ENCODE results near the gene COX7A2L.

Gene COX7A2L

GRCh38 chr2:42340938-42341636 lies 19.9 kb downstream of the COX7A2L start:
- H3K4me3 ChIP-seq (ENCODE audit: low read depth, low read length, poor library complexity, severe bottlenecking): no peak overlapping the region
- H3K9me3 ChIP-seq (ENCODE audit: low read length): no peaks in the 10 kb centered on the region
- no peaks in the 10 kb centered on the region for H3K9me2 ChIP-seq (ENCODE audit: low read depth, low read length)
- peaks cover 49% of the 10 kb centered on the region for H3K36me3 ChIP-seq (ENCODE audit: insufficient read depth, low read length)
- no peaks in the 10 kb centered on the region for H3K79me2 ChIP-seq (ENCODE audit: insufficient read depth, low read length)
- H2AFZ ChIP-seq (ENCODE audit: low read length): no peak overlapping the region
- no peaks in the 10 kb centered on the region for H4K20me1 ChIP-seq (ENCODE audit: insufficient read depth, low read length)
- H3F3A ChIP-seq (ENCODE audit: insufficient read depth, low read length): no peaks in the 10 kb centered on the region
- H3K4me1 ChIP-seq (ENCODE audit: insufficient read depth, low read length, severe bottlenecking): no peaks in the 10 kb centered on the region
- no peak overlapping the region for H3K27ac ChIP-seq (ENCODE audit: low read depth, low read length, poor library complexity, severe bottlenecking)
- H3K4me2 ChIP-seq (ENCODE audit: low read length): no peak overlapping the region
- no peaks in the 10 kb centered on the region for H3K27me3 ChIP-seq (ENCODE audit: insufficient read depth, low read length)
- no peak for TF ChIP-seq EZH2 (IDR thresholded peaks at IDR 0.05; ENCODE audit: borderline replicate concordance, low read length)
- TF ChIP-seq CTCF (IDR thresholded peaks at IDR 0.05; ENCODE audit: low read length): no peak
- no peak overlapping the region for H3K9ac ChIP-seq (ENCODE audit: low read length)

GRCh38 chr2:42340045-42340937 lies 20.7 kb downstream of the COX7A2L start:
- no peaks in the 10 kb centered on the region for H3K9me2 ChIP-seq (ENCODE audit: low read depth, low read length)
- no peak overlapping the region for H2AFZ ChIP-seq (ENCODE audit: low read length)
- no peaks in the 10 kb centered on the region for H3K4me1 ChIP-seq (ENCODE audit: insufficient read depth, low read length, severe bottlenecking)
- no peak overlapping the region for H3K4me2 ChIP-seq (ENCODE audit: low read length)
- H3K27ac ChIP-seq (ENCODE audit: low read depth, low read length, poor library complexity, severe bottlenecking): no peak overlapping the region
- H3K4me3 ChIP-seq (ENCODE audit: low read depth, low read length, poor library complexity, severe bottlenecking): no peak overlapping the region
- H3F3A ChIP-seq (ENCODE audit: insufficient read depth, low read length): no peaks in the 10 kb centered on the region
- H3K79me2 ChIP-seq (ENCODE audit: insufficient read depth, low read length): no peaks in the 10 kb centered on the region
- TF ChIP-seq CTCF (IDR thresholded peaks at IDR 0.05; ENCODE audit: low read length) (no peak), EZH2 (IDR thresholded peaks at IDR 0.05; ENCODE audit: borderline replicate concordance, low read length) (no peak)
- H3K36me3 ChIP-seq (ENCODE audit: insufficient read depth, low read length): peaks cover 48% of the 10 kb centered on the region
- no peak overlapping the region for H3K9ac ChIP-seq (ENCODE audit: low read length)
- H3K9me3 ChIP-seq (ENCODE audit: low read length): no peaks in the 10 kb centered on the region
- H4K20me1 ChIP-seq (ENCODE audit: insufficient read depth, low read length): no peaks in the 10 kb centered on the region
- H3K27me3 ChIP-seq (ENCODE audit: insufficient read depth, low read length): no peaks in the 10 kb centered on the region

- no peaks in the 10 kb centered on the region for H3K79me2 ChIP-seq (ENCODE audit: insufficient read depth, low read length)
- TF ChIP-seq EZH2 (IDR thresholded peaks at IDR 0.05; ENCODE audit: borderline replicate concordance, low read length) (no peak), CTCF (IDR thresholded peaks at IDR 0.05; ENCODE audit: low read length) (no peak)
These were observed 21.7 kb downstream of the COX7A2L start for GRCh38 chr2:42339191-42339912.

More at GRCh38 chr2:42339191-42339912, 21.7 kb downstream of the COX7A2L start:
- no peak overlapping the region for H2AFZ ChIP-seq (ENCODE audit: low read length)
- H3K36me3 ChIP-seq (ENCODE audit: insufficient read depth, low read length): peaks cover 43% of the 10 kb centered on the region
- H3K27ac ChIP-seq (ENCODE audit: low read depth, low read length, poor library complexity, severe bottlenecking): no peak overlapping the region
- H3F3A ChIP-seq (ENCODE audit: insufficient read depth, low read length): no peaks in the 10 kb centered on the region
- H3K27me3 ChIP-seq (ENCODE audit: insufficient read depth, low read length): no peaks in the 10 kb centered on the region
- H3K4me3 ChIP-seq (ENCODE audit: low read depth, low read length, poor library complexity, severe bottlenecking): no peak overlapping the region
- H3K9me3 ChIP-seq (ENCODE audit: low read length): no peaks in the 10 kb centered on the region
- no peaks in the 10 kb centered on the region for H3K9me2 ChIP-seq (ENCODE audit: low read depth, low read length)
- H4K20me1 ChIP-seq (ENCODE audit: insufficient read depth, low read length): no peaks in the 10 kb centered on the region
- no peaks in the 10 kb centered on the region for H3K4me1 ChIP-seq (ENCODE audit: insufficient read depth, low read length, severe bottlenecking)
- no peak overlapping the region for H3K9ac ChIP-seq (ENCODE audit: low read length)
- H3K4me2 ChIP-seq (ENCODE audit: low read length): no peak overlapping the region
